GM19372 (cell line): ENCODE measurements around the gene C12orf42.
A peak's percentile ranks its signal among the peaks of the same experiment; 100 is the strongest.

Experiments used
- ATAC-seq: cut with Tn5 transposase; IDR thresholded peaks from one replicate; pipeline ENCODE4 v1.9.1; 2021; ENCODE audit warnings: mild to moderate bottlenecking, low read depth, moderate library complexity; ENCODE audit not compliant: unreplicated experiment

Gene C12orf42

GRCh38 chr12:103350116-103350515, 145.7 kb downstream of the C12orf42 start:
- no peak for ATAC-seq

GRCh38 chr12:103348935-103349334, 146.8 kb downstream of the C12orf42 start:
- ATAC-seq: no peak

- ATAC-seq: no peak
Measured at GRCh38 chr12:103336940-103337339, 158.8 kb downstream of the C12orf42 start.

- no peak for ATAC-seq
Measured at GRCh38 chr12:103334466-103334865, 161.3 kb downstream of the C12orf42 start.

- ATAC-seq: no peak
Measured at GRCh38 chr12:103333676-103334075, 162.1 kb downstream of the C12orf42 start.

GRCh38 chr12:103331643-103332042, 164.1 kb downstream of the C12orf42 start:
- no peak for ATAC-seq

- no peak for ATAC-seq
Measured at GRCh38 chr12:103330672-103331071, 165.1 kb downstream of the C12orf42 start.

GRCh38 chr12:103327676-103328075, 168.1 kb downstream of the C12orf42 start:
- no peak for ATAC-seq

GRCh38 chr12:103326190-103326589, 169.6 kb downstream of the C12orf42 start:
- ATAC-seq: no peak

GRCh38 chr12:103318566-103318965, 177.2 kb downstream of the C12orf42 start:
- ATAC-seq: no peak

GRCh38 chr12:103317220-103317619, 178.5 kb downstream of the C12orf42 start:
- no peak for ATAC-seq

- no peak for ATAC-seq
Measured at GRCh38 chr12:103314786-103315185, 181.0 kb downstream of the C12orf42 start.

GRCh38 chr12:103313894-103314293, 181.9 kb downstream of the C12orf42 start:
- ATAC-seq: no peak

GRCh38 chr12:103312742-103313354, 182.9 kb downstream of the C12orf42 start:
- no peak for ATAC-seq

GRCh38 chr12:103310546-103311270, 185.1 kb downstream of the C12orf42 start:
- ATAC-seq: no peak

- ATAC-seq: no peak
Measured at GRCh38 chr12:103308396-103308795, 187.4 kb downstream of the C12orf42 start.

GRCh38 chr12:103303484-103303883, 192.3 kb downstream of the C12orf42 start:
- no peak for ATAC-seq

- no peak for ATAC-seq
Measured at GRCh38 chr12:103301642-103302591, 193.9 kb downstream of the C12orf42 start.

GRCh38 chr12:103288016-103288415, 207.8 kb downstream of the C12orf42 start:
- ATAC-seq: no peak

GRCh38 chr12:103282124-103282523, 213.6 kb downstream of the C12orf42 start:
- ATAC-seq: no peak

- peak; percentile 76 for ATAC-seq
Measured at GRCh38 chr12:103279444-103279843, 216.3 kb downstream of the C12orf42 start.
